ENCODE measurements around the gene CLPTM1.
"Not testable (repeated sequence)": the region's sequence is repeated elsewhere in the genome, so short reads cannot be mapped to it uniquely, and the experiment has no call there.

CLPTM1 gene

GRCh38 chr19:44993526-44993925 is 38.3 kb downstream of the CLPTM1 start:
- Histone ChIP-seq H3K4me3 (no peak overlapping the region), H3K27ac (no peak overlapping the region)
- no peak for TF ChIP-seq CTCF (IDR thresholded peaks at IDR 0.05)
- no peak for DNase-seq (ENCODE audit: low spot score)

- DNase-seq (ENCODE audit: low spot score): no peak
- Histone ChIP-seq H3K4me3 (no peak overlapping the region), H3K27ac (no peak overlapping the region)
- TF ChIP-seq CTCF (IDR thresholded peaks at IDR 0.05): no peak
These were observed 38.9 kb downstream of the CLPTM1 start for GRCh38 chr19:44993926-44994537.

DNA sequence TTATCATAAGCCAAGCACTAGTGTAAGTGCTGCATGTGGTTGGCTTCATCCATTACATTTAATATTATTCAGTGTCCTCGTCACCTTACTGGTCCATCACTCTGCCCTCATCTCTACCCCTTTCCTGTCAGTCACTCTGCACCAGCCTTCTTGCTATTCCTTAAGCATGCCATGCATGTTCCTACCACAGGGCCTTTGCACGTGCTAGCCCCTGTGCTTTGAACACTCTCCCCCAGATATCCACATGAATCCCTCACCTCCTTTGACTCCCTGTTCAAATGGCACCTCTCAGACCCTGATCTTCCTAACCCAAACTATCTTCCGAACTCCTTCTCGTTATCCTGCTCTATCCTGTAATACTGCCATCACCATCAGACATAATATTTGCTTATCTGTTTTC is 42.8 kb downstream of the CLPTM1 start:
- no peak for TF ChIP-seq CTCF (IDR thresholded peaks at IDR 0.05)
- DNase-seq (ENCODE audit: low spot score): no peak

DNA sequence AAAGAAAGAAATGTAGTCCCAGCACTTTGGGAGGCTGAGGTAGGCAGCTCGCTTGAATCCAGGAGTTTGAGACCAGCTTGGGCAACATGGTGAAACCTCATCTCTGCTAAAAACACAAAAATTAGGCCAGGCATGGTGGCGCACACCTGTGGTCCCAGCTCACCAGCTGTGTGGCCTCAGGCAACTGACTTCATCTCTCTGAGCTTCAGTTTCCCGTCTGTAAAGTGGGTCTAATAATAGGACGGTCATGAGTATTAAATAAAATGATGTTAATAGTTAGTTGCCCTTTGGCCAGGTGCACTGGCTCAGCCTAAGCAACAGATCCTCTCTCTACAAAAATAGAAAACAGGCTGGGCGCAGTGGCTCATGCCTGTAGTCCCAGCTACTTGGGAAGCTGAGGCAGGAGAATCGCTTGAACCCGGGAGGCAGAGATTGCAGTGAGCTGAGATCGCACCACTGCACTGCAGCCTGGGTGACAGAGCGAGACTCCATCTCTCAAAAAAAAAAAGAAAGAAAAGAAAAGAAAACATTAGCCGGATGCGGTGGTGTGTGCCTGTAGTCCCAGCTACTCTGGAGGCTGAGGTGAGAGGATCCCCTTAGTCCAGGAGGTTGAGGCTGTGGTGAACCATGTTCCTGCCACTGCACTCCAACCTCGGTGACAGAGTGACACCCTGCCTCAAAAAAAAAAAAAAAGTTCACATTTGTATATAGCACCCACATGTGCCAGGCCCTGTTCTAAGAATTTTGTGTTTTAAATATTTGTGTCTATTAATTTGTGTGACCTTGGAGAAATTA is 44.1 kb downstream of the CLPTM1 start:
- H3K27ac ChIP-seq; DNase-seq (ENCODE audit: low spot score); H3K4me3 ChIP-seq: not testable (repeated sequence)

More for the DNA sequence above, 42.8 kb downstream of the CLPTM1 start:
- H3K4me3 ChIP-seq: no peak overlapping the region
- no peak overlapping the region for H3K27ac ChIP-seq

DNA sequence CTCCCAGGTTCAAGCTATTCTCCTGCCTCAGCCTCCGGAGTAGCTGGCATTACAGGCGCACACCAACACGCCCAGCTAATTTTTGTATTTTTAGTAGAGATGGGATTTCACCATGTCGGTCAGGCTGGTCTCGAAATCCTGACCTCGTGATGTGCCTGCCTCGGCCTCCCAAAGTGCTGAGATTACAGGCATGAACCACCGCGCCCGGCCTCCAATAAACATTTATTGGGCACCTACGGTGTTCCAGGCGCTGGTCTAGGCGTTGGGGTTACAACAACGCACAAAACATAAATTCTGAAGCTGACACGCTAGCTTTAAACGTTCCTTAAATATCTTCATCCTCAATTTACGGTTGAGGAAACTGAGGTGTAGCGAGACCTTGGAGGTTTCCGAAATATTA is 45.5 kb downstream of the CLPTM1 start:
- Histone ChIP-seq H3K4me3 (peak overlapping the region; percentile 95), H3K27ac (peak overlapping the region; percentile 54 to 100)
- not testable (repeated sequence) for DNase-seq (ENCODE audit: low spot score)

- no peak for TF ChIP-seq CTCF (IDR thresholded peaks at IDR 0.05)
- peak; percentile 93 for DNase-seq (ENCODE audit: low spot score)
- Histone ChIP-seq H3K4me3 (peak within 1 kb of the TSS; percentile 95), H3K27ac (peak within 1 kb of the TSS; percentile 97 to 100)
These were observed 46.0 kb downstream of the CLPTM1 start, which contains the start of gene RELB for GRCh38 chr19:45001087-45001739. TSS of gene RELB (plus strand) at chr19:45001464. CDS start at chr19:45001580, 116 bp downstream.

DNA sequence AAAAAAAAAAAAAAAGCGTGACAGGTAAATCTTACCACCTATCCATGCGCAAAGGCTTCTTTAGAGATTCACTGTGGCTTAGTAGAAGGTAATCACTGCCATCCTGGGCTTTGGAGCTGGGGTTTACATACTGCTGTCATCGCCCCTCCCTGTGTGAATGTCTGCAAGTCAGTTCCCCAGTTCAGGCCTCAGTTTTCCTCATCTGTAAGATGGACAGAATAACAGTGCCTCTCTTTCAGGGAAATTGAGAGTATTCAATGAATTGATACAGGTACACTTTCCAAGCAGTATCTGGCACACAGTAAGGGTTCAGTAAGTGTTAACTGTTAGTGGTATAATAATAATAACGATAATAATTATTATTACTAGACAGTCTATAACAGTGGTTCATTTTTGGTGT is 48.3 kb downstream of the CLPTM1 start:
- Histone ChIP-seq H3K4me3 (no peak overlapping the region), H3K27ac (no peak overlapping the region)
- no peak for TF ChIP-seq CTCF (IDR thresholded peaks at IDR 0.05)
- no peak for DNase-seq (ENCODE audit: low spot score)

- no peak for TF ChIP-seq CTCF (IDR thresholded peaks at IDR 0.05)
- Histone ChIP-seq H3K4me3 (no peak overlapping the region), H3K27ac (no peak overlapping the region)
- DNase-seq (ENCODE audit: low spot score): no peak
These were observed 50.6 kb downstream of the CLPTM1 start for GRCh38 chr19:45005787-45006186.

Data from coronary artery (tissue), 2 donors.